Measurements from ENCODE around the gene HLA-DRB1.
"Not testable (repeated sequence)": the region's sequence is repeated elsewhere in the genome, so short reads cannot be mapped to it uniquely, and the experiment has no call there.

GRCh38 chr6:32590713-32591112, 1.1 kb upstream of the HLA-DRB1 start:
- not testable (repeated sequence) for TF ChIP-seq CTCF, POLR2A (IDR thresholded peaks at IDR 0.05)

All from Peyer's patch (tissue), 4 donors.